Mesothelial cell of epicardium (in vitro differentiated cells): ENCODE data around the gene BRD7. TPM values are rescaled to one million over a fixed set of nuclear protein-coding genes. Genes with fewer than 3 reads are reported as not detected.
A peak's percentile ranks its signal among the peaks of the same experiment; 100 is the strongest.

Experiments
- DNase-seq, 2 experiments: peaks; one replicate each; pipeline ENCODE4 v3.0.0; 2021; ENCODE audit warnings: low spot score in 2 of 2; ENCODE audit not compliant: unreplicated experiment in 2 of 2
- H3K27ac Mint-ChIP-seq: 2 replicates; pipeline ENCODE4 v1.8.0; 2021; ENCODE audit warnings: mixed read lengths
- H3K27me3 Mint-ChIP-seq: 2 replicates; pipeline ENCODE4 v1.8.0; 2021; ENCODE audit warnings: low read depth, mixed read lengths
- H3K36me3 Mint-ChIP-seq: 2 replicates; pipeline ENCODE4 v1.8.0; 2021; ENCODE audit warnings: mixed read lengths
- H3K4me1 Mint-ChIP-seq: 2 replicates; pipeline ENCODE4 v1.8.0; 2021; ENCODE audit warnings: mixed read lengths
- H3K4me3 Mint-ChIP-seq: 2 replicates; pipeline ENCODE4 v1.8.0; 2021; ENCODE audit warnings: mild to moderate bottlenecking, moderate library complexity, mixed read lengths
- H3K9me3 Mint-ChIP-seq: 2 replicates; pipeline ENCODE4 v1.8.0; 2021; ENCODE audit warnings: mixed read lengths
- CTCF ChIP-seq: fragments of 200-600 bp; sonication (generic); IDR thresholded peaks from one replicate; pipeline ENCODE4 v1.5.0; 2021; ENCODE audit warnings: antibody characterized with exemption; ENCODE audit not compliant: unreplicated experiment
- total RNA-seq: library from RNA; stranded (reverse); gene quantifications from 3 replicates; pipeline ENCODE4 v1.2.1, GENCODE V29; 2021

The BRD7 gene
- total RNA-seq, 1 donor from 2014 or later, result 76.8 TPM

GRCh38 chr16:50323335-50324011 is 45.3 kb downstream of the BRD7 start:
- H3K4me3 Mint-ChIP-seq, result no peak overlapping the region
- TF ChIP-seq CTCF, result no peak
- H3K4me1 Mint-ChIP-seq, result peaks cover 15% of the 10 kb centered on the region
- H3K27me3 Mint-ChIP-seq, result no peaks in the 10 kb centered on the region
- no peak for DNase-seq
- peak overlapping the region; percentile 78 for H3K27ac Mint-ChIP-seq
- peaks cover 24% of the 10 kb centered on the region for H3K36me3 Mint-ChIP-seq
- H3K9me3 Mint-ChIP-seq, result no peaks in the 10 kb centered on the region

GRCh38 chr16:50322333-50322732 is 46.5 kb downstream of the BRD7 start:
- Mint-ChIP-seq H3K9me3 (no peaks in the 10 kb centered on the region), H3K4me3 (no peak overlapping the region)
- TF ChIP-seq CTCF, result no peak

GRCh38 chr16:50320310-50320709 is 48.5 kb downstream of the BRD7 start:
- no peak for DNase-seq
- peaks cover 15% of the 10 kb centered on the region for H3K4me1 Mint-ChIP-seq
- no peak overlapping the region for H3K27ac Mint-ChIP-seq
- no peak overlapping the region for H3K4me3 Mint-ChIP-seq
- no peak for TF ChIP-seq CTCF
- peaks cover 24% of the 10 kb centered on the region for H3K36me3 Mint-ChIP-seq
- H3K9me3 Mint-ChIP-seq, result no peaks in the 10 kb centered on the region
- H3K27me3 Mint-ChIP-seq, result no peaks in the 10 kb centered on the region

More at GRCh38 chr16:50322333-50322732, 46.5 kb downstream of the BRD7 start:
- peaks cover 22% of the 10 kb centered on the region for H3K36me3 Mint-ChIP-seq
- no peaks in the 10 kb centered on the region for H3K27me3 Mint-ChIP-seq
- H3K27ac Mint-ChIP-seq, result no peak overlapping the region
- no peak for DNase-seq
- H3K4me1 Mint-ChIP-seq, result peaks cover 15% of the 10 kb centered on the region

GRCh38 chr16:50318796-50319578 is 49.8 kb downstream of the BRD7 start:
- Mint-ChIP-seq H3K4me1 (peaks cover 9% of the 10 kb centered on the region), H3K27ac (no peak overlapping the region), H3K27me3 (no peaks in the 10 kb centered on the region), H3K36me3 (peaks cover 23% of the 10 kb centered on the region), H3K4me3 (no peak overlapping the region), H3K9me3 (no peaks in the 10 kb centered on the region)
- TF ChIP-seq CTCF, result no peak
- no peak for DNase-seq

- Mint-ChIP-seq H3K27me3 (no peaks in the 10 kb centered on the region), H3K27ac (no peak overlapping the region), H3K4me1 (no peaks in the 10 kb centered on the region), H3K4me3 (no peak overlapping the region), H3K9me3 (no peaks in the 10 kb centered on the region), H3K36me3 (peaks cover 33% of the 10 kb centered on the region)
- TF ChIP-seq CTCF, result no peak
- no peak for DNase-seq
Measured at GRCh38 chr16:50316848-50317630, 51.7 kb downstream of the BRD7 start.
